ENCODE measurements around the gene DAZAP2. TPM values are rescaled to one million over a fixed set of nuclear protein-coding genes. Genes with fewer than 3 reads are reported as not detected.

The DAZAP2 gene
- total and polyA plus RNA-seq, 2 of the 13 experiments (the other 11 are each of a cell fraction or from before 2014, with no cell fraction given): 64.5 to 222 TPM

DNA sequence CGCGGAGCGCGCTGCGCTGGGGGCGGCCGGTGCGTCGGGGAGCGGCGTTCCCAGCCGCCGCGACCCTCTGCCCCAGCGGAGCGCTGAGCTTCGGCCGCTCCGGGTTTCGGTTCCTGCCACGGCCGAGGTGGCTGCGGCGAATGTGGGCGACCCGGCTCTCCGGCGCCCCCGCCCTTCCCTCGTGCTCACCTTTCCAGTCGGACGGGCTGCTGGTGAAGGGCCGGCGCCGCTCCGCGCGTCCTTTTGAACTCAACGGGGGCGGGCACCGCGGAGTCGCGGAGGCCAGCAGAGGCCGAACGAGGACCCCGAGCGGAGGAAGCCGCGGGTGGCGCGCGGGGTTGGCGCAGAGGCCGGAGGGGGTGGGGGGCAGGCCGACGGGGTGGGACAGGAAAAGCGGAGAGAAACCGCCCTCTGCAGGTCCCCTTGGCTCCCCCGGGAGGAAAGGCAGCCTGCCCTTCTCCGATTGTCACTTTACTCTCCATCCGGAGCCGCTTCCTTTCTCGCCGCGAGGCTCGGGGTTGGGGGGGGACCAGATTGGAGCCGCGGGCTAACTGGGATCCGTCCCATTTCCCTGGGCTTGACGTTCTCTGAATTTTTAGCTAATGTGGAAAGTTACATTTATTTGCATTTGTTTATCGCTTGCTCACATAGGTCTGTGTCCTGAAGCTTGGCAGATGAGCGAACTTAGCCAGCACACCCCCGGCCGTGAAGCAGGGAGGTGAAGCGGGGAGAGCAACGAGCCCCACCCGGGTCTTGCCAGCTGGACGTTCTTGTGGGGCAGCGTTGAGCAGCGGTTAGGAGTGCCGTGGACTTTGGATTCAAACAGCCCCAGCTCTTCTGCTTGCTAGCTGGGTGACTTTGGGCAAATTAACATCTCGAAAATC is 31.7 kb downstream of the DAZAP2 start, which contains the start of gene SMAGP (continued):
- TF ChIP-seq, protein P1, sequence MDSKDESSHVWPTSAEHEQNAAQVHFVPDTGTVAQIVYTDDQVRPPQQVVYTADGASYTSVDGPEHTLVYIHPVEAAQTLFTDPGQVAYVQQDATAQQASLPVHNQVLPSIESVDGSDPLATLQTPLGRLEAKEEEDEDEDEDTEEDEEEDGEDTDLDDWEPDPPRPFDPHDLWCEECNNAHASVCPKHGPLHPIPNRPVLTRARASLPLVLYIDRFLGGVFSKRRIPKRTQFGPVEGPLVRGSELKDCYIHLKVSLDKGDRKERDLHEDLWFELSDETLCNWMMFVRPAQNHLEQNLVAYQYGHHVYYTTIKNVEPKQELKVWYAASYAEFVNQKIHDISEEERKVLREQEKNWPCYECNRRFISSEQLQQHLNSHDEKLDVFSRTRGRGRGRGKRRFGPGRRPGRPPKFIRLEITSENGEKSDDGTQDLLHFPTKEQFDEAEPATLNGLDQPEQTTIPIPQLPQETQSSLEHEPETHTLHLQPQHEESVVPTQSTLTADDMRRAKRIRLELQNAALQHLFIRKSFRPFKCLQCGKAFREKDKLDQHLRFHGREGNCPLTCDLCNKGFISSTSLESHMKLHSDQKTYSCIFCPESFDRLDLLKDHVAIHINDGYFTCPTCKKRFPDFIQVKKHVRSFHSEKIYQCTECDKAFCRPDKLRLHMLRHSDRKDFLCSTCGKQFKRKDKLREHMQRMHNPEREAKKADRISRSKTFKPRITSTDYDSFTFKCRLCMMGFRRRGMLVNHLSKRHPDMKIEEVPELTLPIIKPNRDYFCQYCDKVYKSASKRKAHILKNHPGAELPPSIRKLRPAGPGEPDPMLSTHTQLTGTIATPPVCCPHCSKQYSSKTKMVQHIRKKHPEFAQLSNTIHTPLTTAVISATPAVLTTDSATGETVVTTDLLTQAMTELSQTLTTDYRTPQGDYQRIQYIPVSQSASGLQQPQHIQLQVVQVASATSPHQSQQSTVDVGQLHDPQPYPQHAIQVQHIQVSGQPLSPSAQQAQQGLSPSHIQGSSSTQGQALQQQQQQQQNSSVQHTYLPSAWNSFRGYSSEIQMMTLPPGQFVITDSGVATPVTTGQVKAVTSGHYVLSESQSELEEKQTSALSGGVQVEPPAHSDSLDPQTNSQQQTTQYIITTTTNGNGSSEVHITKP (CRISPR knock-in tag; IDR thresholded peaks at IDR 0.05; ENCODE audit: low read depth): 0 out of 2 replicates have a peak, but pooled peaks have one; percentile 29
- TF ChIP-seq, protein P2, sequence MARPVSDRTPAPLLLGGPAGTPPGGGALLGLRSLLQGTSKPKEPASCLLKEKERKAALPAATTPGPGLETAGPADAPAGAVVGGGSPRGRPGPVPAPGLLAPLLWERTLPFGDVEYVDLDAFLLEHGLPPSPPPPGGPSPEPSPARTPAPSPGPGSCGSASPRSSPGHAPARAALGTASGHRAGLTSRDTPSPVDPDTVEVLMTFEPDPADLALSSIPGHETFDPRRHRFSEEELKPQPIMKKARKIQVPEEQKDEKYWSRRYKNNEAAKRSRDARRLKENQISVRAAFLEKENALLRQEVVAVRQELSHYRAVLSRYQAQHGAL (CRISPR knock-in tag; IDR thresholded peaks at IDR 0.05; ENCODE audit: not compliant biosample characterization): no peak
- TF ChIP-seq ZSCAN29 (CRISPR knock-in tag; conservative IDR thresholded peaks at IDR 0.05): 0 out of 2 replicates have a peak, but pooled peaks have one; percentile 64
- TF ChIP-seq ZNF430 (CRISPR knock-in tag; IDR thresholded peaks at IDR 0.05): no peak; the same call in 1 of the 2 replicates
- TF ChIP-seq ZNF383 (CRISPR knock-in tag; IDR thresholded peaks at IDR 0.05; ENCODE audit: borderline replicate concordance): no peak
- 0 out of 2 replicates have a peak, but pooled peaks have one; percentile 4 for TF ChIP-seq CBFB (CRISPR knock-in tag; IDR thresholded peaks at IDR 0.05)
- no peak for TF ChIP-seq HCFC1 (IDR thresholded peaks at IDR 0.05; ENCODE audit: low read depth, low read length)
- TF ChIP-seq, protein P3, sequence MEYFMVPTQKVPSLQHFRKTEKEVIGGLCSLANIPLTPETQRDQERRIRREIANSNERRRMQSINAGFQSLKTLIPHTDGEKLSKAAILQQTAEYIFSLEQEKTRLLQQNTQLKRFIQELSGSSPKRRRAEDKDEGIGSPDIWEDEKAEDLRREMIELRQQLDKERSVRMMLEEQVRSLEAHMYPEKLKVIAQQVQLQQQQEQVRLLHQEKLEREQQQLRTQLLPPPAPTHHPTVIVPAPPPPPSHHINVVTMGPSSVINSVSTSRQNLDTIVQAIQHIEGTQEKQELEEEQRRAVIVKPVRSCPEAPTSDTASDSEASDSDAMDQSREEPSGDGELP (IDR thresholded peaks at IDR 0.05; ENCODE audit: borderline replicate concordance, low read depth): peak; percentile 63; the same call in 1 of the 2 replicates
- TF ChIP-seq PHF21A (CRISPR knock-in tag; IDR thresholded peaks at IDR 0.05): peak; percentile 52; the same call in 1 of the 2 replicates
- no peak for TF ChIP-seq BHLHE40 (IDR thresholded peaks at IDR 0.05; ENCODE audit: low read length)
- TF ChIP-seq GATAD1 (CRISPR knock-in tag; IDR thresholded peaks at IDR 0.05): 0 out of 2 replicates have a peak, but pooled peaks have one; percentile 8
- TF ChIP-seq, protein P4, sequence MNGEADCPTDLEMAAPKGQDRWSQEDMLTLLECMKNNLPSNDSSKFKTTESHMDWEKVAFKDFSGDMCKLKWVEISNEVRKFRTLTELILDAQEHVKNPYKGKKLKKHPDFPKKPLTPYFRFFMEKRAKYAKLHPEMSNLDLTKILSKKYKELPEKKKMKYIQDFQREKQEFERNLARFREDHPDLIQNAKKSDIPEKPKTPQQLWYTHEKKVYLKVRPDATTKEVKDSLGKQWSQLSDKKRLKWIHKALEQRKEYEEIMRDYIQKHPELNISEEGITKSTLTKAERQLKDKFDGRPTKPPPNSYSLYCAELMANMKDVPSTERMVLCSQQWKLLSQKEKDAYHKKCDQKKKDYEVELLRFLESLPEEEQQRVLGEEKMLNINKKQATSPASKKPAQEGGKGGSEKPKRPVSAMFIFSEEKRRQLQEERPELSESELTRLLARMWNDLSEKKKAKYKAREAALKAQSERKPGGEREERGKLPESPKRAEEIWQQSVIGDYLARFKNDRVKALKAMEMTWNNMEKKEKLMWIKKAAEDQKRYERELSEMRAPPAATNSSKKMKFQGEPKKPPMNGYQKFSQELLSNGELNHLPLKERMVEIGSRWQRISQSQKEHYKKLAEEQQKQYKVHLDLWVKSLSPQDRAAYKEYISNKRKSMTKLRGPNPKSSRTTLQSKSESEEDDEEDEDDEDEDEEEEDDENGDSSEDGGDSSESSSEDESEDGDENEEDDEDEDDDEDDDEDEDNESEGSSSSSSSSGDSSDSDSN (CRISPR knock-in tag; IDR thresholded peaks at IDR 0.05): peak; percentile 84; the same call in 1 of the 2 replicates
- TF ChIP-seq, protein P5, sequence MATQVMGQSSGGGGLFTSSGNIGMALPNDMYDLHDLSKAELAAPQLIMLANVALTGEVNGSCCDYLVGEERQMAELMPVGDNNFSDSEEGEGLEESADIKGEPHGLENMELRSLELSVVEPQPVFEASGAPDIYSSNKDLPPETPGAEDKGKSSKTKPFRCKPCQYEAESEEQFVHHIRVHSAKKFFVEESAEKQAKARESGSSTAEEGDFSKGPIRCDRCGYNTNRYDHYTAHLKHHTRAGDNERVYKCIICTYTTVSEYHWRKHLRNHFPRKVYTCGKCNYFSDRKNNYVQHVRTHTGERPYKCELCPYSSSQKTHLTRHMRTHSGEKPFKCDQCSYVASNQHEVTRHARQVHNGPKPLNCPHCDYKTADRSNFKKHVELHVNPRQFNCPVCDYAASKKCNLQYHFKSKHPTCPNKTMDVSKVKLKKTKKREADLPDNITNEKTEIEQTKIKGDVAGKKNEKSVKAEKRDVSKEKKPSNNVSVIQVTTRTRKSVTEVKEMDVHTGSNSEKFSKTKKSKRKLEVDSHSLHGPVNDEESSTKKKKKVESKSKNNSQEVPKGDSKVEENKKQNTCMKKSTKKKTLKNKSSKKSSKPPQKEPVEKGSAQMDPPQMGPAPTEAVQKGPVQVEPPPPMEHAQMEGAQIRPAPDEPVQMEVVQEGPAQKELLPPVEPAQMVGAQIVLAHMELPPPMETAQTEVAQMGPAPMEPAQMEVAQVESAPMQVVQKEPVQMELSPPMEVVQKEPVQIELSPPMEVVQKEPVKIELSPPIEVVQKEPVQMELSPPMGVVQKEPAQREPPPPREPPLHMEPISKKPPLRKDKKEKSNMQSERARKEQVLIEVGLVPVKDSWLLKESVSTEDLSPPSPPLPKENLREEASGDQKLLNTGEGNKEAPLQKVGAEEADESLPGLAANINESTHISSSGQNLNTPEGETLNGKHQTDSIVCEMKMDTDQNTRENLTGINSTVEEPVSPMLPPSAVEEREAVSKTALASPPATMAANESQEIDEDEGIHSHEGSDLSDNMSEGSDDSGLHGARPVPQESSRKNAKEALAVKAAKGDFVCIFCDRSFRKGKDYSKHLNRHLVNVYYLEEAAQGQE (IDR thresholded peaks at IDR 0.05; ENCODE audit: borderline replicate concordance in 1 of 2, low read depth in 1 of 2, low read length in 2 of 2): 0 out of 4 replicates have a peak, but pooled peaks of 1 of the 2 experiments have one; percentile 36
- TF ChIP-seq NKX3-1 (CRISPR knock-in tag; IDR thresholded peaks at IDR 0.05): no peak
- no peak for TF ChIP-seq SRF (IDR thresholded peaks at IDR 0.05; ENCODE audit: low read depth, low read length)

Measured in HepG2 (cell line).